SKM-1 (cell line): Measurements from ENCODE around the gene PEX12.
"Not testable (repeated sequence)": the region's sequence is repeated elsewhere in the genome, so short reads cannot be mapped to it uniquely, and the experiment has no call there.

Experiments used
- DNase-seq: peaks from one replicate; lab custom pipeline; 2025; ENCODE audit not compliant: unreplicated experiment; lab: John Stamatoyannopoulos, UW

Gene PEX12

GRCh38 chr17:35578197-35578928, at the start of gene PEX12:
TSS of gene PEX12 (minus strand) at chr17:35578571. CDS start at chr17:35578021, 550 bp downstream.
- peak; percentile 63 for DNase-seq

GRCh38 chr17:35627417-35627816, 49.0 kb upstream of the PEX12 start:
- DNase-seq, result no peak

GRCh38 chr17:35621768-35622167, 43.4 kb upstream of the PEX12 start:
- DNase-seq, result no peak

GRCh38 chr17:35618628-35619027, 40.3 kb upstream of the PEX12 start:
- no peak for DNase-seq

GRCh38 chr17:35617505-35617904, 39.1 kb upstream of the PEX12 start:
- no peak for DNase-seq

- DNase-seq, result no peak
Observed at GRCh38 chr17:35616536-35616935, 38.2 kb upstream of the PEX12 start.

GRCh38 chr17:35614810-35615209, 36.4 kb upstream of the PEX12 start:
- DNase-seq, result no peak

GRCh38 chr17:35612924-35613521, 34.7 kb upstream of the PEX12 start:
- peak; percentile 4 for DNase-seq

GRCh38 chr17:35610746-35611145, 32.4 kb upstream of the PEX12 start:
- not testable (repeated sequence) for DNase-seq

GRCh38 chr17:35609831-35610230, 31.5 kb upstream of the PEX12 start:
- DNase-seq, result no peak

GRCh38 chr17:35607239-35607847, 29.0 kb upstream of the PEX12 start:
- no peak for DNase-seq

- no peak for DNase-seq
Observed at GRCh38 chr17:35605678-35606077, 27.3 kb upstream of the PEX12 start.

- DNase-seq, result no peak
Observed at GRCh38 chr17:35603674-35604073, 25.3 kb upstream of the PEX12 start.

GRCh38 chr17:35597604-35598003, 19.2 kb upstream of the PEX12 start:
- no peak for DNase-seq

- DNase-seq, result no peak
Observed at GRCh38 chr17:35596530-35597233, 18.3 kb upstream of the PEX12 start.

GRCh38 chr17:35596072-35596471, 17.7 kb upstream of the PEX12 start:
- no peak for DNase-seq

- DNase-seq, result no peak
Observed at GRCh38 chr17:35588196-35588920, 10.0 kb upstream of the PEX12 start.

- DNase-seq, result peak; percentile 87
Observed at GRCh38 chr17:35587074-35587961, 8.9 kb upstream of the PEX12 start, which contains the start of gene AP2B1. TSS of gene AP2B1 (plus strand) at chr17:35587322. CDS start at chr17:35594031, 6,709 bp downstream.

GRCh38 chr17:35586569-35587073, 8.2 kb upstream of the PEX12 start:
- no peak for DNase-seq

GRCh38 chr17:35584061-35584460, 5.7 kb upstream of the PEX12 start:
- DNase-seq, result no peak
